Measurements from ENCODE around the gene PPP1R15B. TPM values are rescaled to one million over a fixed set of nuclear protein-coding genes. Genes with fewer than 3 reads are reported as not detected.

Gene PPP1R15B
- polyA plus RNA-seq, 1 donor (not counting 4 experiments of a cell fraction or from before 2014, with no cell fraction given) = 19.1 TPM

GRCh38 chr1:204354579-204354978 is 57.0 kb downstream of the PPP1R15B start:
- no peaks in the 10 kb centered on the region for H3K9me1 ChIP-seq (ENCODE audit: control insufficient read depth, extremely low read depth, insufficient read depth, low read length)
- peaks cover 3% of the 10 kb centered on the region for H3K27me3 ChIP-seq (ENCODE audit: control insufficient read depth, extremely low read depth, insufficient read depth, low read length)
- no peak overlapping the region for H3K4me2 ChIP-seq (ENCODE audit: control insufficient read depth, extremely low read depth, insufficient read depth, low read depth, low read length)
- H2AFZ ChIP-seq (ENCODE audit: control insufficient read depth, low read length) = no peak overlapping the region
- no peak overlapping the region for H3K9ac ChIP-seq (ENCODE audit: control insufficient read depth, extremely low read depth, insufficient read depth, low read length)
- no peak for DNase-seq (ENCODE audit: low read depth, low spot score)
- no peak overlapping the region for H3K27ac ChIP-seq (ENCODE audit: control insufficient read depth, insufficient read depth, low read length)
- H3K4me3 ChIP-seq (ENCODE audit: control insufficient read depth in 2 of 3, extremely low read depth in 1 of 3, insufficient read depth in 2 of 3, low read depth in 1 of 3, low read length in 3 of 3) = no peak overlapping the region
- peaks cover 7% of the 10 kb centered on the region for H3K4me1 ChIP-seq (ENCODE audit: control insufficient read depth, extremely low read depth, insufficient read depth, low read length)
- no peaks in the 10 kb centered on the region for H3K9me3 ChIP-seq (ENCODE audit: control insufficient read depth, low read depth, low read length)
- no peaks in the 10 kb centered on the region for H3K36me3 ChIP-seq (ENCODE audit: control insufficient read depth in 2 of 2, extremely low read depth in 1 of 2, insufficient read depth in 2 of 2, low read length in 2 of 2)
- TF ChIP-seq EZH2 (IDR thresholded peaks at IDR 0.05; ENCODE audit: low read length) = no peak
- no peak for TF ChIP-seq CTCF (optimal IDR thresholded peaks at IDR 0.05 in 1 of 3, IDR thresholded peaks at IDR 0.05 in 1 of 3, conservative IDR thresholded peaks at IDR 0.05 in 1 of 3; ENCODE audit: extremely low read depth in 1 of 3, insufficient read depth in 2 of 3, low read length in 3 of 3)
- H4K20me1 ChIP-seq (ENCODE audit: control insufficient read depth, extremely low read depth, insufficient read depth, low read length) = no peaks in the 10 kb centered on the region
- no peaks in the 10 kb centered on the region for H3K79me2 ChIP-seq (ENCODE audit: control insufficient read depth, insufficient read depth, low read length)
- no peak for FAIRE-seq
- dilution Hi-C loops (cut with MboI; ENCODE audit: extremely low pct_ligation_motif_present, low sequenced_read_pairs) = no loop called here

Small RNAs within 50 kb of the gene (small RNA-seq; reads per million reads assigned to genes)
- 0 reads per million in 3 experiments for gene AL606489.2 (ENCODE audit: insufficient read length in 3 of 3, low read depth in 3 of 3, low replicate concordance in 1 of 3)

Other genes starting within 250 kb of the PPP1R15B start
- 0.05 TPM in 1 of 3 replicates, not detected in the others for gene REN, start 245.5 kb downstream of the PPP1R15B start, polyA plus RNA-seq
- not detected in 3 replicates for gene KISS1, start 215.3 kb downstream of the PPP1R15B start, polyA plus RNA-seq
- 0.22 to 0.56 TPM (median 0.46 TPM) in 3 replicates for gene GOLT1A, start 197.8 kb downstream of the PPP1R15B start, polyA plus RNA-seq
- gene PLEKHA6, start 51.9 kb downstream of the PPP1R15B start, polyA plus RNA-seq = 1.5 to 3.4 TPM (median 1.6 TPM) in 3 replicates
- gene PIK3C2B, start 83.0 kb upstream of the PPP1R15B start, polyA plus RNA-seq = 5.4 to 11.2 TPM (median 6.3 TPM) in 3 replicates
- 6.8 to 17.8 TPM (median 8.6 TPM) in 3 replicates for gene MDM4, start 104.6 kb upstream of the PPP1R15B start, polyA plus RNA-seq